Mesothelial cell of epicardium (in vitro differentiated cells): ENCODE results near the gene C10orf67. TPM values are rescaled to one million over a fixed set of nuclear protein-coding genes. Genes with fewer than 3 reads are reported as not detected.

Source experiments
- DNase-seq, 2 experiments: peaks; one replicate each; pipeline ENCODE4 v3.0.0; 2021; ENCODE audit warnings: low spot score in 2 of 2; ENCODE audit not compliant: unreplicated experiment in 2 of 2
- H3K27ac Mint-ChIP-seq: 2 replicates; pipeline ENCODE4 v1.8.0; 2021; ENCODE audit warnings: mixed read lengths
- H3K27me3 Mint-ChIP-seq: 2 replicates; pipeline ENCODE4 v1.8.0; 2021; ENCODE audit warnings: low read depth, mixed read lengths
- H3K36me3 Mint-ChIP-seq: 2 replicates; pipeline ENCODE4 v1.8.0; 2021; ENCODE audit warnings: mixed read lengths
- H3K4me1 Mint-ChIP-seq: 2 replicates; pipeline ENCODE4 v1.8.0; 2021; ENCODE audit warnings: mixed read lengths
- H3K4me3 Mint-ChIP-seq: 2 replicates; pipeline ENCODE4 v1.8.0; 2021; ENCODE audit warnings: mild to moderate bottlenecking, moderate library complexity, mixed read lengths
- H3K9me3 Mint-ChIP-seq: 2 replicates; pipeline ENCODE4 v1.8.0; 2021; ENCODE audit warnings: mixed read lengths
- total RNA-seq: library from RNA; stranded (reverse); gene quantifications from 3 replicates; pipeline ENCODE4 v1.2.1, GENCODE V29; 2021
- TF ChIP-seq, protein P1 (sequence below): fragments of 200-600 bp; sonication (generic); IDR thresholded peaks from one replicate; pipeline ENCODE4 v1.5.0; 2021; ENCODE audit warnings: antibody characterized with exemption; ENCODE audit not compliant: unreplicated experiment

C10orf67 gene
- total RNA-seq, 1 donor from 2014 or later = 0.11 TPM

DNA sequence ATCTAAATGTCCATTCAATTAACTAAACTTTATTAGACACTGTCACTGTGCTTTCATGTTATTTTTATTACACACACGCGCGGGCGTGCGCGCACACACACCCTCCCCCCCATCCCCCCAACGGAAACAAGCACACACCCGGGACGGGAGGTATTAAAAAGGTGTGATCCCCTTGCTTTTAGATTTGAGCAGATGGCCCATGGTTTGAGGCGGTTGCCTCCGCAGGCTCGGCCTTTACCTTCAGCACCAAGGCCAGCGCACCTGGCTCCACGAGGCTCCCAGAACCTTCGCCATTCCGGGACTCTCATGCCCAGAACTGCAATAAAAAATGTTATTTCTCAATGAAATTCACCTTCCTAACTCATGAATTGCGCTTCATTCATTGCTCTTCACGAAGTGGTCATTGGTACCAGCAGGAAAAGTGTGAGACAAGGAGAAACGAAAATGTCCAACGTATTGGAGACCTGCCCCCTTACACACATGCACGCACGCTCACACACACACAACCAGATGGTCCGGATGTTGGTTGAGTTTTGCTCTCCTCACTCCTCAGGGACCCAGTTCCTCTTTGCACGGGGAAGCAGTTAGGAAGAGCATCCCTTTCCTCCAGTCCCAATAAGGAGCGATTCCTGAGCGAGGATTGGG, 173.2 kb downstream of the C10orf67 start:
- peaks cover 2% of the 10 kb centered on the region for H3K4me1 Mint-ChIP-seq
- DNase-seq = peak in 1 of 2 experiments; percentile 80
- H3K36me3 Mint-ChIP-seq = no peaks in the 10 kb centered on the region
- no peaks in the 10 kb centered on the region for H3K9me3 Mint-ChIP-seq
- H3K4me3 Mint-ChIP-seq = no peak overlapping the region
- TF ChIP-seq, protein P1, sequence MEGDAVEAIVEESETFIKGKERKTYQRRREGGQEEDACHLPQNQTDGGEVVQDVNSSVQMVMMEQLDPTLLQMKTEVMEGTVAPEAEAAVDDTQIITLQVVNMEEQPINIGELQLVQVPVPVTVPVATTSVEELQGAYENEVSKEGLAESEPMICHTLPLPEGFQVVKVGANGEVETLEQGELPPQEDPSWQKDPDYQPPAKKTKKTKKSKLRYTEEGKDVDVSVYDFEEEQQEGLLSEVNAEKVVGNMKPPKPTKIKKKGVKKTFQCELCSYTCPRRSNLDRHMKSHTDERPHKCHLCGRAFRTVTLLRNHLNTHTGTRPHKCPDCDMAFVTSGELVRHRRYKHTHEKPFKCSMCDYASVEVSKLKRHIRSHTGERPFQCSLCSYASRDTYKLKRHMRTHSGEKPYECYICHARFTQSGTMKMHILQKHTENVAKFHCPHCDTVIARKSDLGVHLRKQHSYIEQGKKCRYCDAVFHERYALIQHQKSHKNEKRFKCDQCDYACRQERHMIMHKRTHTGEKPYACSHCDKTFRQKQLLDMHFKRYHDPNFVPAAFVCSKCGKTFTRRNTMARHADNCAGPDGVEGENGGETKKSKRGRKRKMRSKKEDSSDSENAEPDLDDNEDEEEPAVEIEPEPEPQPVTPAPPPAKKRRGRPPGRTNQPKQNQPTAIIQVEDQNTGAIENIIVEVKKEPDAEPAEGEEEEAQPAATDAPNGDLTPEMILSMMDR = no peak
- no peak overlapping the region for H3K27ac Mint-ChIP-seq
- H3K27me3 Mint-ChIP-seq = peaks cover 94% of the 10 kb centered on the region

DNA sequence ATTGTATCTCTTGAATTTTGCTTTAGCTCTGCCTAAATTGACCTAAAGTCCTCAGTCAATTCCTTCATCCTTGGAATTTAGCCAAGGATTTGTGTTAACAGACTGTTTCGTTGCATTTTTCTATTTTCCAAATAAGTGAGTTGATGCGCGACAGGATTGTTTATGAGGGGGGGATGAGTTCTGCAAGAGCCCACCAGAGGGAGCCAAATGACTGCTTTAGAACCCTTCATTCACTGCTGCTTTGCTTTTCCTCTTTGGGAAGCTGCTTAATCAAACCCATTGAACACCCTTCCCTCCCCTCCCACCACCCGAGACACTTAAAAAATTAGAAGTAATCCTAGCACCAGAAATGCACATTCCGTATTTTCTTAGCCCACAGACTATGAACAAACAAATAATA, 186.2 kb downstream of the C10orf67 start:
- TF ChIP-seq, protein P1 = peak; percentile 71
- Mint-ChIP-seq H3K27me3 (peaks cover 77% of the 10 kb centered on the region), H3K36me3 (no peaks in the 10 kb centered on the region), H3K27ac (no peak overlapping the region), H3K9me3 (no peaks in the 10 kb centered on the region), H3K4me1 (peaks cover 6% of the 10 kb centered on the region), H3K4me3 (peak overlapping the region; percentile 5)
- no peak for DNase-seq

DNA sequence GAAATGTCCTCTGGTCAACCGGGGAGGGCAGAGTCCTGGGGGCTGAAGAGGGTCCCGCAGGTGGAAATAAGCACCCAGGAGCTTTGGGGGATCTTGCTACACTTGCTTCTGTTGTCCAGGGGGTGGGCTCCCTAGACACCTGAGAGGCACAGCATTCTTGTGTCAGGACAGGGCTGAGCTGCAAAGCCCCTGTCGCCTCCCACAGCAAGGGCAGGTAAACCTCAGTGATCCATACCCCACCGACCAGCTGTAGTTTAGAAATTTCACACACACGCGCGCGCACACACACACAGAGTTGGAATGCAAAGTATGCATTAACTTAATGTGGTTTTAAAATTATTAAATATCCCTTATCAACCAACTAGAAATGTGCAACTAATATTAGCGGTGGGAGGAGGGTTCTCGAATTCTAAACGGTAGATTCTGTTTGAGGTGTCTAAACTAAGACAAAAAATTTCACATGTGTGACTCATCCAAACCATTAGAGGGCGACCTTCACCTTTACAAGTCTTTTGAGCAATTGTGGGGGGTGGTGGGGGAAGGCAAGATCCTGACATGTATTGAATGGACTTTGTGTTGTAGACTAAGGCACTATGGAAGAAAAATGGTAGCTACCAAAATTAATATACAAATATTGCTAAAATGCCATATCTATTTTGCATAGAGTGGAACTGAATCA, 186.8 kb downstream of the C10orf67 start:
- Mint-ChIP-seq H3K27me3 (peaks cover 71% of the 10 kb centered on the region), H3K4me3 (no peak overlapping the region), H3K36me3 (no peaks in the 10 kb centered on the region), H3K4me1 (peaks cover 6% of the 10 kb centered on the region), H3K27ac (no peak overlapping the region), H3K9me3 (no peaks in the 10 kb centered on the region)
- TF ChIP-seq, protein P1 = no peak
- DNase-seq = no peak

DNA sequence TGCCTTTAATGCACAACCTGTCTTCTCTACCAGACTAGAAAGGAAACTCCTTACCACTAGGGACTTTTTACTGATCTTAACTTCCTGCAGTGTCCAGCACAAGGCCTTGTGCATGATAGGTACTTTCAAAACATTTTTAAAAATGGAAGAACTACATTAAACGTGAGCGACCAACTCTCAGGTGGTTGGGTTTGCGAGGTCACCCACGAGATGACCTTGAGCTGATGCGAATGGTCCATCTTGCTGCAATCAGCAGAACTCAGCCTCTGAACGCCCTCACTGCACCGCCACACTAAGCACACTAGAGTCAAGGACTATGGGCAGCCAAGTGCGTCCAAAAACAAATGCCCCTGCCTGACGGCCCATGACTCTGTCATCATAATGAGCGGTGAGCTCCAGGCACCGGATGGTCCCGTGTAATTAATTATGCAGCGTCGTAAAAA, 187.3 kb downstream of the C10orf67 start:
- no peaks in the 10 kb centered on the region for H3K9me3 Mint-ChIP-seq
- TF ChIP-seq, protein P1 = no peak
- H3K4me3 Mint-ChIP-seq = no peak overlapping the region
- DNase-seq = no peak
- H3K4me1 Mint-ChIP-seq = peaks cover 6% of the 10 kb centered on the region
- H3K27me3 Mint-ChIP-seq = peaks cover 66% of the 10 kb centered on the region
- no peaks in the 10 kb centered on the region for H3K36me3 Mint-ChIP-seq
- H3K27ac Mint-ChIP-seq = no peak overlapping the region

DNA sequence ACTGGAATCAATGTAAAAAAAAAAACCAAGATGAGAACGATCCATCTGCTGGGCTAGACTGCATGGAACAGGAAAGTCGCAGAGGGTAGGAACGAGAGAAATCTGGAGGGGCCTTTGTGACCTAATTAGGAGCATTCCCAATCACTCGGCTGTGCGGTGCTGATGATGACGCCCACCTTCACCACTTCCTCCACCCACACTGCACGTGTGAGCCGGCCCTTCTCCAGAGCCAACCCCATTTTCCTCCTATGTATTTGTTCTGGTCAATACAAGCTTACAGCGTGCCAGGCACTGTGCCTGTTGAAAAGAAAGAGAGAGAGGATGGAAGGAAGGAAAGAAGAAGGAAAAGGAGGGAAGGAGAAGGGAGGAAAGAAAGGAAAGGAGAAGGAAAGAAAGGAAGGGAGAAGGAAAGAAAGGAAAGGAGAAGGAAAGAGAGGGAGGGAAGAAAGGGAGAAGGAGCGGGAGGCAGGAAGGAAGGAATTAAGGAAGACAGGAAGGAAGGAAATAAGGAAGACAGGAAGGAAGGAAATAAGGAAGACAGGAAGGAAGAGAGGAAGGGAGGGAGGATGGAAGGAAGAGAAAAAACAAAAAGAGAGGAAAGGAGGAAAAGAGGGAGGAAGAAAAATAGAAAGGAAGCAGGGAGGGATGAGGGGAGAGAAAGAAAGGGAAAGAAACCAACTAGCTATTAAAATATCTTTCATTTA, 188.0 kb downstream of the C10orf67 start:
- no peaks in the 10 kb centered on the region for H3K36me3 Mint-ChIP-seq
- TF ChIP-seq, protein P1 = no peak
- no peak for DNase-seq
- H3K4me3 Mint-ChIP-seq = no peak overlapping the region
- H3K4me1 Mint-ChIP-seq = peaks cover 6% of the 10 kb centered on the region
- H3K27me3 Mint-ChIP-seq = peaks cover 59% of the 10 kb centered on the region
- H3K9me3 Mint-ChIP-seq = no peaks in the 10 kb centered on the region
- no peak overlapping the region for H3K27ac Mint-ChIP-seq
